KMS-11 (cell line): ENCODE data around the gene WDR41.
"Not testable (repeated sequence)": the region's sequence is repeated elsewhere in the genome, so short reads cannot be mapped to it uniquely, and the experiment has no call there.

Source experiments
- H2AFZ ChIP-seq: fragments of 200-600 bp; sonication (generic); 2 replicates; pipeline ENCODE4 v1.6.1; 2016; ENCODE audit warnings: antibody characterized with exemption, mixed run types, low read depth
- H3K27ac ChIP-seq: fragments of 200-600 bp; sonication (generic); 2 replicates; pipeline ENCODE4 v1.6.1; 2016; ENCODE audit warnings: mild to moderate bottlenecking, mixed run types
- H3K27me3 ChIP-seq: fragments of 200-600 bp; sonication (generic); 2 replicates; pipeline ENCODE4 v1.6.1; 2017; ENCODE audit warnings: mild to moderate bottlenecking, low read depth, mixed run types, moderate library complexity; ENCODE audit not compliant: insufficient read depth
- H3K36me3 ChIP-seq: fragments of 200-600 bp; sonication (generic); 2 replicates; pipeline ENCODE4 v1.6.1; 2017; ENCODE audit warnings: mild to moderate bottlenecking, mixed run types; ENCODE audit not compliant: insufficient read depth
- H3K4me1 ChIP-seq: fragments of 200-600 bp; sonication (generic); 2 replicates; pipeline ENCODE4 v1.6.1; 2016; ENCODE audit warnings: mild to moderate bottlenecking, low read depth, mixed run types; ENCODE audit not compliant: poor library complexity, severe bottlenecking
- H3K4me2 ChIP-seq: fragments of 200-600 bp; sonication (generic); 2 replicates; pipeline ENCODE4 v1.7.0; 2016; ENCODE audit warnings: mild to moderate bottlenecking, mixed run types
- H3K4me3 ChIP-seq: fragments of 200-600 bp; sonication (generic); IDR thresholded peaks from 2 replicates; pipeline ENCODE4 v1.6.1; 2017; ENCODE audit warnings: low read depth, low read length, mixed read lengths; ENCODE audit not compliant: insufficient read depth
- H3K79me2 ChIP-seq: fragments of 200-600 bp; sonication (generic); 2 replicates; pipeline ENCODE4 v1.6.1; 2016; ENCODE audit warnings: low read depth, mixed run types; ENCODE audit not compliant: insufficient read depth
- H3K9ac ChIP-seq: fragments of 200-600 bp; sonication (generic); 2 replicates; pipeline ENCODE4 v1.6.1; 2016; ENCODE audit warnings: mild to moderate bottlenecking, mixed run types
- H4K20me1 ChIP-seq: fragments of 200-600 bp; sonication (generic); 2 replicates; pipeline ENCODE4 v1.6.1; 2016; ENCODE audit warnings: mild to moderate bottlenecking, mixed run types; ENCODE audit not compliant: insufficient read depth
- TF ChIP-seq, protein P1 (sequence below): fragments of 200-600 bp; sonication (generic); conservative IDR thresholded peaks from 2 replicates; pipeline ENCODE4 v1.6.1; 2017; ENCODE audit warnings: low read depth, mild to moderate bottlenecking, antibody characterized with exemption, low read length, moderate library complexity, mixed read lengths

Gene WDR41

DNA sequence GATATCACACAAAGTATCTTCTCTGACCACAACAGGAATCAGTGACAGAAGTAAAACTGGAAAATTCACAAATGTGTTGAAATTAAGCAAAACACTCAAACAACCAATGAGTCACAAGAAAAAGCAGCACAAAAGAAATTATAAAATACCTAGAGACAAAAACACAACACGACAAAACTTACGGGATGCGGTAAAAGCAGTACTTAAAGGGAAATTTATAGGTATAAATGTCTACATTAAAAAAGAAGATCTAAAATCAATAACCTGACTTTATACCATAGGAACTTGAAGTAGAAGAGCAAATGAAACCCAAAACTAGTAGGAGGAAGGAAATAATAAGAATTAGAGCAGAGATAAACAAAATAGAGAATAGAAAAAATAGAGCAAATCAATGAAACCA is 2.8 kb upstream of the WDR41 start:
- Histone ChIP-seq H3K36me3 (no peaks in the 10 kb centered on the region), H3K79me2 (peaks cover 8% of the 10 kb centered on the region; the same call in 1 of the 2 replicates), H3K9ac (no peak overlapping the region), H3K27me3 (no peaks in the 10 kb centered on the region), H3K4me1 (peaks cover 15% of the 10 kb centered on the region), H3K4me2 (no peak overlapping the region), H4K20me1 (no peaks in the 10 kb centered on the region), H3K4me3 (no peak overlapping the region), H3K27ac (no peak overlapping the region), H2AFZ (no peak overlapping the region)
- TF ChIP-seq, protein P1, sequence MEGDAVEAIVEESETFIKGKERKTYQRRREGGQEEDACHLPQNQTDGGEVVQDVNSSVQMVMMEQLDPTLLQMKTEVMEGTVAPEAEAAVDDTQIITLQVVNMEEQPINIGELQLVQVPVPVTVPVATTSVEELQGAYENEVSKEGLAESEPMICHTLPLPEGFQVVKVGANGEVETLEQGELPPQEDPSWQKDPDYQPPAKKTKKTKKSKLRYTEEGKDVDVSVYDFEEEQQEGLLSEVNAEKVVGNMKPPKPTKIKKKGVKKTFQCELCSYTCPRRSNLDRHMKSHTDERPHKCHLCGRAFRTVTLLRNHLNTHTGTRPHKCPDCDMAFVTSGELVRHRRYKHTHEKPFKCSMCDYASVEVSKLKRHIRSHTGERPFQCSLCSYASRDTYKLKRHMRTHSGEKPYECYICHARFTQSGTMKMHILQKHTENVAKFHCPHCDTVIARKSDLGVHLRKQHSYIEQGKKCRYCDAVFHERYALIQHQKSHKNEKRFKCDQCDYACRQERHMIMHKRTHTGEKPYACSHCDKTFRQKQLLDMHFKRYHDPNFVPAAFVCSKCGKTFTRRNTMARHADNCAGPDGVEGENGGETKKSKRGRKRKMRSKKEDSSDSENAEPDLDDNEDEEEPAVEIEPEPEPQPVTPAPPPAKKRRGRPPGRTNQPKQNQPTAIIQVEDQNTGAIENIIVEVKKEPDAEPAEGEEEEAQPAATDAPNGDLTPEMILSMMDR: no peak

DNA sequence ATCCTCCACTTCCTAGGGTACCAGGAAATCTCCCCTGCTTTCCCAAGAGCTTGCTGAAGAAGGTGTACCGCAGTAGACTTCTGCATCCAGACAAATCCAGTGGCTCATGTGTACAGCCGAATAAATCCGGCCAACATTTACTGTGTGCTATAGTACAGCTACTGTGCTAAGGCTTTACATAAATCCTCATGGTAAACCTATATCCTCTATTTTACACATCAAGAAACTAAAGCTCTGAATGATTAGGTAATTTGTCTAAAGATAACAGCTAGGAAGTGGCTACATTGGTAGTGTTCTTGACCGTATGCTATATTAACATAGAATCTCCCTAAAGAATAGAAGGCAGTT is 511 bp upstream of the WDR41 start:
- TF ChIP-seq, protein P1: peak; percentile 65
- H3K79me2 ChIP-seq: peaks cover 8% of the 10 kb centered on the region; the same call in 1 of the 2 replicates
- peak overlapping the region; percentile 79; the same call in 1 of the 2 replicates for H3K27ac ChIP-seq
- no peaks in the 10 kb centered on the region for H3K27me3 ChIP-seq
- H3K9ac ChIP-seq: no peak overlapping the region
- no peaks in the 10 kb centered on the region for H3K36me3 ChIP-seq
- peak overlapping the region; percentile 25 for H3K4me2 ChIP-seq
- no peaks in the 10 kb centered on the region for H4K20me1 ChIP-seq
- no peak overlapping the region for H3K4me3 ChIP-seq
- peaks cover 15% of the 10 kb centered on the region for H3K4me1 ChIP-seq
- H2AFZ ChIP-seq: peak overlapping the region; percentile 81

DNA sequence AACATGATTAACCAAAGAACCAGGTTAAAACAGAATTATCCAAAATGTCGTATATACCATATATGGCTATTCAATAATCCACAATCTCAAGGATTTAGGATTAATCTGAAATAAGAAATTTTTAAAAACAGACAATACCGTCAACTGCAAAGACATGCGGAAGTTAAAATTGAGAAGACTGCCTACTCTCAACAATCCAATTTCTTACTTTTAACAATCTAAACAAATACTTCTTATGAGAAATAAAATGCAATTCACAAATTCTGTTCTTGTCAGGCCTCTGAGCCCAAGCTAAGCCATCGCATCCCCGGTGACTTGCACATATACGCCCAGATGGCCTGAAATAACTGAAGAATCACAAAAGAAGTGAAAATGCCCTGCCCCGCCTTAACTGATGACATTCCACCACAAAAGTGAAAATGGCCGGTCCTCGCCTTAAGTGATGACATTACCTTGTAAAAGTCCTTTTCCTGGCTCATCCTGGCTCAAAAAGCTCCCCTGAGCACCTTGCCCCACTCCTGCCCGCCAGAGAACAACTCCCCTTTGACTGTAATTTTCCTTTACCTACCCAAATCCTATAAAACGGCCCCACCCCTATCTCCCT is 1.3 kb downstream of the WDR41 start:
- peak overlapping the region; percentile 57 for H3K4me2 ChIP-seq
- H3K4me3 ChIP-seq: not testable (repeated sequence)
- H2AFZ ChIP-seq: peak overlapping the region; percentile 81; the same call in 1 of the 2 replicates

DNA sequence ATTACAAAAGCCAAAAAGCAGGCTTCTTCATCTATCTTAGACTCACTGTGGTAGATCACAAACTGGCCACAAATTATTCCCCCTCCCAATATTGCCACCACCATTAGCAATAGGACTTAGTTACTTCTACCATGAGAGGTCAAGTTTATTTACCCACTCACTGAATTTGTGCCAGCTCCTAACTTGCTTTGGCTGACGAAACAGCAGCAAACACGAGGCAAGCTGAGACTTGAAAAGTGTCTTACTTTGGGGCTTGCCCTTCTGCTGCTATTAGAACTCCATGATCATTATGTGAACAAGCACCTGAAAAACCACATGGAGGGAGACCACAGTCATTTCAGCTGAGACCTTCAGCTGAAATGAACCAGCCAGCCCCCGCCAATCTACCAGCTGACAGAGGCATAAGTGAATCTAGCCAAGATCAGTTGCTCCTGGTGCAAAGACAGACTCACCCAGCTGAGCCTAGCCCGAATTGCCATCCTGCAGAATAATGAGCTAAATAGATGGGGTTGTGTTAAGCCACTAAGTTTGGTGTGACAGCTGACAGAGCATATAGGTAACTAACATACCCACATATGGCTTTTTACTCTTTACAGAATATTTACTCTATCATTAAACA is 5.7 kb downstream of the WDR41 start:
- Histone ChIP-seq H3K79me2 (peaks cover 8% of the 10 kb centered on the region; the same call in 1 of the 2 replicates), H3K4me1 (peaks cover 10% of the 10 kb centered on the region), H4K20me1 (no peaks in the 10 kb centered on the region), H3K4me3 (no peak overlapping the region), H2AFZ (no peak overlapping the region), H3K27ac (no peak overlapping the region), H3K4me2 (no peak overlapping the region), H3K9ac (no peak overlapping the region), H3K36me3 (no peaks in the 10 kb centered on the region), H3K27me3 (no peaks in the 10 kb centered on the region)
- TF ChIP-seq, protein P1: no peak

More for the DNA sequence above, 1.3 kb downstream of the WDR41 start:
- peak overlapping the region; percentile 87; the same call in 1 of the 2 replicates for H3K9ac ChIP-seq
- H3K79me2 ChIP-seq, H4K20me1 ChIP-seq, H3K36me3 ChIP-seq, H3K27me3 ChIP-seq: not testable (repeated sequence)
- H3K4me1 ChIP-seq: peaks cover 15% of the 10 kb centered on the region
- H3K27ac ChIP-seq: peak overlapping the region; percentile 79

DNA sequence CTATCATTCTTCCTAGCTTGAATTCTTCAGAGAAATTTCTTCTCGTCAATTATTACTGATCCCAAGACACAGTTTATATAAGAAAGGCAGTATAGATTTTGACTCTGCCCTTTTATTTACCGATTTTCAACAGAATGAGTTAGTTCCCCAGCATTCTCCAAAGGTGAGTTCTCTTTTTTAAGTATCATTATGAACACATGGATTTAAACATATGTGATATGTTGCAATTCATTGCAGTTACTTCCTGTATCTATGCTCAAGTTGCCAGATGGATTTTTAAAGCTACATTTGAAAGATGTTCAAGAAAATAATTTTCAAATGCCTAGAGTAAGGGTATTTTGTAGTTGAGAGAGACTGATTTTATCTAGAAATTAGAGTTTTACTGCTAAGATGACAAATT is 8.4 kb downstream of the WDR41 start:
- H4K20me1 ChIP-seq: no peaks in the 10 kb centered on the region
- no peak overlapping the region for H3K9ac ChIP-seq
- no peaks in the 10 kb centered on the region for H3K79me2 ChIP-seq
- H3K27me3 ChIP-seq: no peaks in the 10 kb centered on the region
- H3K27ac ChIP-seq: no peak overlapping the region
- no peak overlapping the region for H2AFZ ChIP-seq
- TF ChIP-seq, protein P1: no peak
- no peak overlapping the region for H3K4me3 ChIP-seq
- no peak overlapping the region for H3K4me2 ChIP-seq
- H3K4me1 ChIP-seq: no peaks in the 10 kb centered on the region
- H3K36me3 ChIP-seq: no peaks in the 10 kb centered on the region

DNA sequence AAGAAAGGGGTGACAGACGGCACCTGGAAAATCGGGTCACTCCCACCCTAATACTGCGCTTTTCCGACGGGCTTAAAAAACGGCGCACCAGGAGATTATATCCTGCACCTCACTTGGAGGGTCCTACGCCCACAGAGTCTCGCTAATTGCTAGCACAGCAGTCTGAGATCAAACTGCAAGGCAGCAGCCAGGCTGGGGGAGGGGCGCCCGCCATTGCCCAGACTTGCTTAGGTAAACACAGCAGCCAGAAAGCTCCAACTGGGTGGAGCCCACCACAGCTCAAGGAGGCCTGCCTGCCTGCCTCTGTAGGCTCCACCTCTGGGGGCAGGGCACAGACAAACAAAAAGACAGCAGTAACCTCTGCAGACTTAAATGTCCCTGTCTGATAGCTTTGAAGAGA is 17.1 kb downstream of the WDR41 start:
- not testable (repeated sequence) for H3K9ac ChIP-seq, H4K20me1 ChIP-seq, H3K4me3 ChIP-seq, H3K27ac ChIP-seq, H3K79me2 ChIP-seq, H2AFZ ChIP-seq, H3K36me3 ChIP-seq, H3K4me1 ChIP-seq, H3K4me2 ChIP-seq, H3K27me3 ChIP-seq

DNA sequence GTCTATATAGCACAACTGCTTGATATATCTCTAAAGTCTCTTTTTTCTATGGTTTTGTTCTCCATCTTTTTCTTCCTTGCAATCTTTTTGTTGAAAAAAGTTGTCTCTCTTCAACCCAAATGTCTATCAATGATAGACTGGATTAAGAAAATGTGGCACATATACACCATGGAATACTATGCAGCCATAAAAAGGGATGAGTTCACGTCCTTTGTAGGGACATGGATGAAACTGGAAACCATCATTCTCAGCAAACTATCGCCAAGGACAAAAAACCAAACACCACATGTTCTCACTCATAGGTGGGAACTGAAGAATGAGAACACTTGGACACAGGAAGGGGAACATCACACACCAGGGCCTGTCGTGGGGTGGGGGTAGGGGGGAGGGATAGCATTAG is 23.2 kb downstream of the WDR41 start:
- not testable (repeated sequence) for H3K4me2 ChIP-seq, H3K79me2 ChIP-seq, H3K9ac ChIP-seq, H3K4me3 ChIP-seq, H3K27ac ChIP-seq, H2AFZ ChIP-seq, H3K27me3 ChIP-seq, H3K36me3 ChIP-seq, H3K4me1 ChIP-seq, H4K20me1 ChIP-seq
